Measurements from ENCODE around the gene ZBP1.

ZBP1 gene

DNA sequence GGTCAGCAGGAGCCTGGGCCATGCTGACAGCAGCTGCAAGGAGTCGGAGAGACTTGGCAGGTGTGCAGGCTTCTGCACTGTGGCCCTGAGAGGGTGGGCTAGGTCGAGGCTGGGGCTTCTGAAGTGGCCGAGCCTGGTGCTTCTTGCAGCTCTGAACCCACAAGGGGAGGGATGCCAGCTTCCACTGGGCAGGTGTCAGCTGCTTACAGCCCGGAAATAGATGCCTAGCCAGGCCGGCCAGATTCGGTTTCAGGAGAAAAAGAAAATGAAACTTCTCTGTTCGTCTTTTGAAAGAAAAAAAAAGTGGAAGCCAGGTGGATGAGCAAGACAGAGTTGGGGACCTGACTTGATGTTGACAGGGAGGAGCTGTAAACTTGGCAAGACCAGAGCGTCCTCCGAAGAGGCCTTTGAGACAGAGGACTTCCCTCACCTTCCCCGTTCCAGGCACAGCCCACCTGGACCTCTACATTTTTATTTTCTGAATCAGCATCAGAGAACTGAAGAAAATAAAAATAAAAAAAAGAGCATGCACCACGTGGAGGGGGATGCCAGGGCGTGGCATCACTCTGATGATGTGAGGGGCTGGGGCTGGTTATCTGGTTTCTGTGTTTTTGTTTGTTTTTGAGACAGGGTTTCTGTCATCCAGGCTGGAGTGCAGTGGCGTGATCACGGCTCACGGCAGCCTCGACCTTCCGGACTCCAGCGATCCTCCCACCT lies at the start of gene ZBP1:
Gene ZBP1 (minus strand): TSS at position 153 of the 717 bp plus-strand sequence. CDS start 131 bp downstream, at position 22.
- DNase-seq, result peak; percentile 46

- no peak for DNase-seq
Observed at GRCh38 chr20:57669632-57670031, 49.4 kb upstream of the ZBP1 start.

DNA sequence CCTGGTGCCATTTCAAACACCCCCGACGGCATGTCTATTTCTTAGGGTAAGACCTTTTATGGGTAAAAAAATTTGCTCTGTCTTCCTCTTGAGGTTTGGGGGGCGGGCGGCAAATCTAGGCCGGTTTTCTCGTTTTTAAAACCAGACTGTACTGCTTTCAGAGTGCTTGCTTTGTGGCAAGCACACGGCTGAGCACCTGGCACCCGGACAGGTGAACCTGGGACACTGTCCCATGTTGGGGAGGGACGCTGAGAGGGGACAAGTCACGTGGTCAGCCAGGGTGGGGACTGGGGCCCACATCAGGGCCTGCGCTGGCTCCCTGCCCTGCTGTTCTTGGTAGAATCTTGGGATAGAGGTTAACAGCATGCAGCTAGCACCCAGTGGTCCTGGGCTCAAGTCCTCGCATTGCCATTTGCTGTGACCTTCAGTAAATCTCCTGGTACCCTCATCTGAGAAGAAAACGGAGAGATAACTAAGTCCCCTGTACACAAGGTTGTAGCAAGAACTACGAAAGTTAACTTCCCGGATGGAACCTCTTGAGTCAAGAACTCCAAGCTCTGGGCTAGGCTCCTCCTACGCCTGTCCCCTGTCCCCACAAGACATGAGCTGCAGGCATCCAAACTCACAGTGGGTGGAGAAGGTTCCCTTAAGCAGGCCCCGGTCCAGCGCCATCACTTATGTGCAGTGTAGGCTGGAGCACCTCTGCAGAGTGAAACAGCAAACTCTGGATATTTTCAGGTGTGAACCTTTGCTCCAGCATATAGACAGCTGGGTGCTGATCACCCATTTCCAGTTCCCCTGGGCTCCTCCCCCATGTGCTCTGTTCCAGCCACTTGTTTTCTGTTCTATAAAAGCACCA lies 47.9 kb upstream of the ZBP1 start:
- no peak for DNase-seq

- no peak for DNase-seq
Observed at GRCh38 chr20:57667388-57667787, 47.2 kb upstream of the ZBP1 start.

GRCh38 chr20:57666834-57667157 lies 46.6 kb upstream of the ZBP1 start:
- DNase-seq, result no peak

GRCh38 chr20:57666106-57666833 lies 46.0 kb upstream of the ZBP1 start:
- DNase-seq, result no peak

GRCh38 chr20:57665589-57665971 lies 45.4 kb upstream of the ZBP1 start:
- DNase-seq, result no peak

DNA sequence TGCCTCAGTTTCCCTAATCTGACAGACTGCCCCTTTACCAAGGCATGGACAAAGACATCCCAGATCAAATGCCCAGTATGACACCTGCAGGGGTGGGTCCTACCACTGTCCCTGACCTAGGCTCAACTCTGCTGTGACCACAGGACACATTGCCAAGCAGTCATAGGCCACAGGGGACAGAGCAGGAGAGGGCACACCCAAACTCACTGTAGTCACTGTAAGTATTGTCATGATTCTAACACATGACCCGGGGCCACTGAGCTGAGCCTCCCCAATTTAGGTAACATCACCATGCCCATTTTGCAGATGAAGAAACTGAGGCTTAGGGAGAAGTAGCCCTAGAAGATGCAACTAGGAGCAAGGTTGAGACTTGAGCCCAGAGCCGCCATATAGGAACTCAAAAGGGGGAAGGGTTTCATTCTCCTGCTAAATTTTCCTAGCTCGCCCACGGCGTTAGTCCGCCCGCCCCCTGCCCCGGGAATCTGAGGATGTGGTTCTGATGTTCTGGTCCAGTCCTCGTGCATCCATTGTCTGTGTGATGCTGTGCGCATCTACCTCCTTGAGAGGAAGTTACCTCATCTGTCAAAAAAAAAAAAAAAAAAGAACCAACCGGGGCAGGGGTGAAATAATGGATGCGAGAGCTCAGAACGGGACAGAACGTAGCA lies 44.8 kb upstream of the ZBP1 start:
- no peak for DNase-seq

- DNase-seq, result no peak
Observed at GRCh38 chr20:57664476-57664875, 44.2 kb upstream of the ZBP1 start.

- peak; percentile 38 for DNase-seq
Observed at GRCh38 chr20:57663681-57664451, 43.6 kb upstream of the ZBP1 start.

DNA sequence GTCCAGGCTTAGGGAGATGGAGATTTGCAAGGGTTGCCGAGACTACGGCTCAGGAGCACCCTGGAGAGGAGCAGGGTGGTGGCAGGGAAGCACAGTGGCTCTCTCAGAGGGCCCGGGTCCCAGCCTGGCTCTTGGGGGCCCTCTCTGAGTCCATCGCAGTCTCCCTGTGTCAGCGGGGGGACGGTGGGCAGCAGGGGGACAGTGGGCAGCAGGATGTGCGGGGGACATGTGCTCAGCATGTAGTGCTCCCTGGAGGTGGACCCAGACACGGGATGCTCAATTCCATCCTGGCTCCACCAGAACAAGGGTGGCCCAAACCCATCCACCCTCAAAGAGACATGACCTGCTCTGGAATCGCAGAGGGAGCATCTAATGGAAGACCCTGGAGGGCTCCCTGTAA lies 43.0 kb upstream of the ZBP1 start:
- peak; percentile 42 for DNase-seq

DNA sequence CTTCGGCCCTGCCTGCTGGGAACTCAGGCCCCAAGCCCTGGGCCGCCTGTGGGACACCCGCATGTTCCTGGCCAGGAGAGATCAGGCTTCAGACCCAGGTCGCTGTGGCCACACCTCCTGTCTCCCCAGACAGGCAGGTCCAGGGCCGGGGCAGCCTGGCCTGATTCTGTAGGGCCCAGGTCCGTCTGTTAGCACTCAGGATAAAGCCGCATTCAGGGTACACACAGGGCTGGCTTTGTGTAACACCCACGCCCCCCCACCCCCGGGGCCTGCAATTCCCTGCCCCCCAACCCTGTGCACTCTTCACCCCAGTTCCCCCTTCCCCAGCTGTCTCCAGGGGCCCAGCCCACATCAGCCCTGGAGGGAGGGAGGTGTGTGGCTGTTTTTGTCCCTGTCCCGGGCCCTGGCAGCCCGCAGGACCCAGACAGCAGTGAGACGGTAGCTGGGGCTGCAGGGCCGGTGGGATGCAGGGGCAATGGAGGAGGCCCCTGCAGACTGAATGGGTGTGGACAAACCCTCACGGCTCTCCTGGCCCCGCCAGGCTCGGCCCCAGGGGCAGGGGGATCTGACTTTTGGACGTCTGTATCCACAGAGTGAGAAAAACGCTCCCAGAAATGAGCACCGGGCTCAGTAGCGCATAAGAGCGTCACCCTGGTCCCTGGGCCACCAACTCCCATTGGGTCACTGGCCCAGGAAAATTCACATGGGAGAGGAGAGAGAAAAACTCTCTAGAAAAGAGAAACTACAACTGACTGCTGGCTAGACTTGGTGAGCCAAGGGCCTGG lies 42.4 kb upstream of the ZBP1 start:
- DNase-seq, result peak; percentile 55

GRCh38 chr20:57661746-57662455 lies 41.7 kb upstream of the ZBP1 start:
- peak; percentile 49 for DNase-seq

DNA sequence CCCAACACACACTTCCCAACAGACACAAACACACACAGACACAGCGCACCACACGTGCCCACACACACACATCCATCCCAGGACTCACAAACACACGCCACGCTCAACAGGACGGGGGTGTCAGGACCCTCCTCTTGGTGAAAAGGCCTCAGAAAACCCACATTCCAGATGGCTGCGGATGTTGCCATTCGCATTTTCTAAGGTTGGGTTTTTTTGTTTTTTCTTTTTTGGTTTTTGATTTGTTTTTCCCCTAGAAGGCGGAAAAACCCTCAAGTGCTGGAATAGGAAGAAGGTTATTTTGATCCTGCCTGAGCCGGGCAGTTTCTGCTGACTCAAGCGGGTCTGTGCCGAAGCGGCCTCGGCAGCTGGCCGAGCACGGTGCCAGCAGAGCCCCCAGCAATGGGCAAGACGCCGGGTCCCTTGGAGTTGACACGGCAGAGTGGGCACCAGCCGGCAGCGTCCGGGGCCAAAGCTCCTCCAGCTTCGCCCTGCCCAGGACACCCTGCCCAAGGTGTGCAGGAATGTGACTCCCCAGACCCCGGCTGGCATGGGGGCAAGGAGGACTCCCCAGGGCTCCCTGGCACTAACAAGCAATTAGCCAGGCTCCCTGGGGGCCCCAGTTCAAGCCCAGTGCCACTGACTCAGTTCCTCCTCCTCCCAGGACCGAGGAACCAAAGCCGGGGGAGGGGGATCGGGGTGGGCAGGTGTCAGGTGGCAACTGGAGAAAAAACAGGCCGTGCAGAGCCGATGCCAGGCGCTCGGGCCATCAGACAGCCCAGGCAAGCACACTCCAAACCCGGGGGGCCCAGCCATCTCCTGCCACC lies 40.9 kb upstream of the ZBP1 start:
- DNase-seq, result no peak

DNA sequence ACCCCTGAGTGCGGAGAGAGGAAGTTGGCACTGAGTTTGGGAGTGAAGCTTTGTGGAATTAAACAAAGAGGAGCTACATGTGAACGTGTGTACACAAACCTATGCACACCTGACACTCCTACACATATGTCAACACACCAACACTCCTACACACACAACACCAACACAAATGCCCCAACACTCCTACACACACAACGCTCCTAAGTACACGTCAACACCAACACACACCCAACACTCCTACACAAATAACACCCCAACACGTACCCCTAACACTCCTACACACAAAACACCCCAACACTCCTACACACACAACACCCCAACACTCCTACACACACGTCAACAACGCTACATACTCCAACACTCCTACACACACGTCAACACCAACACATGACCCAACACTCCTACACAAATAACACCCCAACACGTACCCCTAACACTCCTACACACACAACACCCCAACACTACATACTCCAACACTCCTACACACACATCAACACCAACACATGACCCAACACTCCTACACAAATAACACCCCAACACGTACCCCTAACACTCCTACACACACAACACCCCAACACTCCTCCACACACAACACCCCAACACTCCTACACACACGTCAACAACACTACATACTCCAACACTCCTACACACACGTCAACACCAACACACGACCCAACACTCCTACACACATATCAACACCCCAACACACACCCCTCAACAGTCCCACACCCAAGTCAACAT lies 40.1 kb upstream of the ZBP1 start:
- DNase-seq, result peak; percentile 23

DNA sequence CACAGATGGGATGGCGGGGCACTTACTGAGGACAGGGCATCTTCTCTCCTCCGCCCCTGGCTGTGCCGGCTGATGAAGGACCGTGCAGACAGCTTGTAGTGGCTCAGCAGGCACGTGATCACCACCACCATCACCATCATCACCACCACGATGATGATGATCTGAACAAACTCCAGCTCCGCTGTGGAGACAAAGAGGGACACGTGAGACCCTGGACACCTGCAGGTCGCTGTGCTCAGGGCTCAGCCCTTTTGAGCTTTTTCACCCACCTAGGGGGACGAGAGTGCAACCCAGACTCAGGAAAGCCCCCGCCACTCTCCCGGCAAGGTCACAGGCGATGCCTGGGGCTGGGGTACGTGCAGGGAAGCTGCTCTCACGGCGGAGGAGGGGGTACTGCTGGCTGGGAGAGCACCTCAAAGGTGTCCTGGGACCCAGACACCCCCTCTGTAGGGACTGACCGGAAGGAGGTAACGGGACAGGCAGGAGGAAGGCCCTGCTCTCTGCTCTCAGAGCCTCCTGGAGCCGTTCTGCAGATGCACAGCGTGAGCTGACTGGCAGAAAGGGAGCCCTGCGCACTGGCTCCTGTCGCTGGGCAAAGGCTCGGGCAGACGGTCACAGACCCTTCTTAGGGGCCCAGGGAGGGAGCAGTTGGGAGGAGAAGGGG lies 39.4 kb upstream of the ZBP1 start:
- peak; percentile 49 for DNase-seq

DNA sequence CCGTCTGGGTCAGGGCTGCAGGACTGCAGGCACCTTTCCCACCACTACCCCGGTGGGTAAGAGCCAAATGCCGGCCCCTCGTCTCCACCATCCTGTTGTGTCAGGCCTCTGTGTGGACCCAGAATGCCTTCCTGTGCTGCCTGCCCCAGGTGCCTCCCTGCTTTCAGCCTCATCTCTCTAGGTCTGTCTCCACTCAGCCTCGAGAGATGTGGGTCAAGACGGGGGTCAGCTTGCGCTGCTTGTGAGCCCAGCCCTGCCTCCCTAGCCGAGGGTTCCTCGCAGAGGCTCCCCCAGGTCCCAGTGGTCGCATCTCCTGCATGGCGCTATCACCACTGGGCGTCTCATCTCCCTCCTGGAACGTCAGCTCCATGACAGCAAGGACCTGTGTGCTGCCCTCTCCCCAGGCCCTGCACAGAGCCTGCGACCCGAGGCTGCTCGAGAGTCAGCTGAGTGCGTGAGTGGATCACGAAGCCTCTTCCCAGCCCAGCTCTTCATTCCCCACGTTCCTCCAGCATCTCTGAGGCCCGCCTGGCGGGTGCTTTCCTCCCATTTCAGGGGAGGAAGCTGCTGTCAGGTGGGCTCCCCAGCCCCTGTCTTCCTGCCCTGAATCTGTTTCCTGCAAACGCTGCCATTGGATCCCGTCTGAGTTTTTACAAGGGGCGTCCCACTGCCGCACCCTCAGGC lies 38.7 kb upstream of the ZBP1 start:
- DNase-seq, result peak; percentile 50

DNA sequence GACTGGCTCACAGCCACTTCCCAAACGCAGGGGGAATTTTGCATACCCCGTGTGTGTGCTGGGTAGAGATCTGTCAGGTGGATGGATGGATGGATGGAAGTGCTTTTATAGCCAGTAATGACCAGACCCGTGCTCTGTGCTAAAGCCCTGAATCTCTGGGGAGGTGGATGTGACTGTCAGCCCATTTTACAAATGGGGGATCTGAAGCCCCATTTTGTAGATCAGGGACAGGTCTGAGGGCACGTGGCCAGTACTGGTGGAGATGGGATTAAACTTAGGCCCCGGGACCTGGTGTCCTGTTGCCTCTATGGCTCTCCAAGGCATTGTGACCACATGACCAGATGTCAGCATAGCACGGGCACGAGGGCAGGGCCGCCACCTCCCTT lies 38.2 kb upstream of the ZBP1 start:
- no peak for DNase-seq

All from islet precursor cell (in vitro differentiated cells).